ENCODE measurements around the gene KCTD13.
"Not testable (repeated sequence)": the region's sequence is repeated elsewhere in the genome, so short reads cannot be mapped to it uniquely, and the experiment has no call there.

Gene KCTD13

DNA sequence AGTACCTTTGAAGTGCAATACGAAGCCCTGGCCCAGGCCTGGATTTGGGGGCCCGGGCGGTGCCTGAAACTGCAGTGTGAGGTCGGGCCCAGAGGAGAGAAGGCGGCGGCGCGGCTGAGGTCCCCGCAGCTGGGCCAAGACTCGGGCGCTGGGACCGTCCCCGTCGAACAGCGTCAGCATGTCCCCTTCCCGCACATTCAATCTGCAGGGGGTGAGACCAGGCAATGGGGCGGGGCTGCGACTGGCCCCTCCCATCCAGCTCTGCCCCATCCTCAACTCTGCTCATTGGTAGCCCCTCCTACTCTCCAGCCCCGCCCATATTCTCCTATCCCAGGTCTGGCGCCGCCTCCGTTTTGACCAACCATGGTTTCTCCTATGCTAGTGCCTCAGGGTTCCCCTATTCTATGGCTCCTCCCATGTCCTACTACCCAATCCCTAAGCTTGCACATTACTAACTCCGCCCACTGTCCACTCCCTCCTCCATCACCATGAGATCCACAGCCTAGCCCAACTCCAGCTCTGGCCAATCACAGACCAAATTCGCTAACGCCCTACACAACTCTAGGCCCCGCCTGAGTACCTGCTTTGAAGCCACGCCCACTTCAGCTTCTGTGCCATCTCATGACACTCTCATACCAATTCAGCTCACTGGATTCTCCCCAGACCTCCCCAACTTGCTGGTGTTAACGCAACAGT lies 48.6 kb downstream of the KCTD13 start:
- peak; percentile 30 for DNase-seq (ENCODE audit: low read depth)

DNA sequence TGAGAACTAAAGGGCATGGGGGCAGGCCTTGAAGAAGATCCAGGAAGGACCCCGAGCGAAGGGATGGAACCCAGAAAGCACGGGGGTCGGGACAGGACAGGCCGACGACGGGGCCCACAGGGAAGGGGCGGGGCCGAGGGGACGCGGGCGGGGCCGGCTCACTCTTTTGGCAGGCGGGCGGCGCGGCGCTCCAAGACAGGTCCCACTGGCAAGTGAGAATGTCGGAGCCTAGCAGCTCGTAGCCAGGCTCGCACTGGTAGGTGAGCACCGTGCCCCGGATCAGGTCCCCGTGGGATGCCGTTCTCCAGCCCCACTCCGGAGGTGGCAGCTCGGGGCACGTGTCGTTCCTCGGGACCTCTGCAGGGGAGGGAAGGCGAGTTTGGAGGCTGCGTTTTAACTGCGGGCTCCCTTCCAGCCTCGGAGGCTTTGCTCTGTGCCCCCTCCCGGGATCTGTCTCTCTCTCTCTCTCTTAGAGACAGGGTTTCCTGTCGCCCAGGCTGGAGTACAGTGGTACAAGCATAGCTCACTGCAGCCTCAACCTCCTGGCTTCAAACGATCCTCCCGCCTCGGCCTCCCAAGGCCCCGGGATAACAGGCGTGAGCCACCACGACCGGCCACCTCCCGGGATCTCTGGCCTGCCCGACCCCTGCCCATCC lies 49.3 kb downstream of the KCTD13 start:
- no peak for DNase-seq (ENCODE audit: low read depth)

DNA sequence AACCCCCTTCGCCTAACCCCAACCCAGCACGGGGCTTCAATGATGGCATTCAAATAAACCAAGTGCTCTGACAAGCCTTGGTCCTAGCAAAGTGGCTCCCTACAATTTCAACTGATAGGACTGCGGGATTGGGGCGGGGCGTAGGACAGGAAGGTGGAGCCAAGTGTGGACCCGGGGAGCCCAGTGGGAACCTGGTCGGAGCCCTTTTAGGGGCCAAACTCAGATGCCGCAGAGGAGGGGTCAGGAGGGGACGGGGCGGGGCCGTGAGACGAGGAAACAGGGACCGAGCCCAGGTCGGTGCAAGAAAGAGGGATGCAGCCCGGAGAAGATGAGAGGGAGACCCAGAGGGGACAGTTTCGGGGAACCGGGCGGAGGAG lies 49.8 kb downstream of the KCTD13 start:
- no peak for DNase-seq (ENCODE audit: low read depth)

DNA sequence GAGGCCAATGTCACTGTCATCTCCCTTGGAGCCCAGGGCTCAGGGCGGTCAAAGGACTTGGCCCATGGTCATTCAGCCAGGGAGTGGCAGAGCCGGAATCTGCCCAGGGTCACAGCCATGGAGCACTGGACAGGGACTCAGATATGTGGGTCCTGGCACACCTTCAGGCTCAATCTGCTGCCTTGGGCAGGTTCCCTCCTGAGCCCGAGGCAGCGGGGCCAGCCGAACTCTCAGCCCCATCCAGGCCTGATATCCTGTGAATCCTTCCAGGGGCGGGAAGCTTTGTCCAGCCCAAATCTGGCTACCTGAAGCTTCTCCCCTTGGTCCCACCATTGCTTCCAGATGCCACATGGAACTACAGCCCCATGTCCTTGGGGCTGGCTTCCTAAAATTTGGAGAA lies 50.8 kb downstream of the KCTD13 start:
- DNase-seq (ENCODE audit: low read depth) = no peak

DNA sequence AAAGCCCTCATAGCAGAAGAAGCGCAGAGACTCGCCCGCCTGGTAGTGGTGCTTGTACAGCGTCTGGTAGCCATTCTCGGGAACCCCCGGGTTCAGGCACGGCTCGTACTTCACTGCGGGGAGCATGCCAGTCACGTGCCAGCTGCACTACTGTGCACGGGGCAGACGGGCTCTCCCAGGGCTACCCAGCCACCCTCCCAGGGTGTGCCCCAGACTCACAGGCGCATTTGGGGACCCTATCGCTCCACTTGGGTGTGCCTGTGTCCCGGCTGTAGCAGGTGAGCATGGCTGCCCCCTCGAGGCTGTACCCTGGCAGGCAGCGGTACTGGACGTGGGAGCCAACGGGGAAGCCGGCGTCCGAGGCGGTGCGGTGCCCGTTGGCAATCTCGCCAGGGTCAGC lies 52.7 kb downstream of the KCTD13 start:
- no peak for DNase-seq (ENCODE audit: low read depth)

DNA sequence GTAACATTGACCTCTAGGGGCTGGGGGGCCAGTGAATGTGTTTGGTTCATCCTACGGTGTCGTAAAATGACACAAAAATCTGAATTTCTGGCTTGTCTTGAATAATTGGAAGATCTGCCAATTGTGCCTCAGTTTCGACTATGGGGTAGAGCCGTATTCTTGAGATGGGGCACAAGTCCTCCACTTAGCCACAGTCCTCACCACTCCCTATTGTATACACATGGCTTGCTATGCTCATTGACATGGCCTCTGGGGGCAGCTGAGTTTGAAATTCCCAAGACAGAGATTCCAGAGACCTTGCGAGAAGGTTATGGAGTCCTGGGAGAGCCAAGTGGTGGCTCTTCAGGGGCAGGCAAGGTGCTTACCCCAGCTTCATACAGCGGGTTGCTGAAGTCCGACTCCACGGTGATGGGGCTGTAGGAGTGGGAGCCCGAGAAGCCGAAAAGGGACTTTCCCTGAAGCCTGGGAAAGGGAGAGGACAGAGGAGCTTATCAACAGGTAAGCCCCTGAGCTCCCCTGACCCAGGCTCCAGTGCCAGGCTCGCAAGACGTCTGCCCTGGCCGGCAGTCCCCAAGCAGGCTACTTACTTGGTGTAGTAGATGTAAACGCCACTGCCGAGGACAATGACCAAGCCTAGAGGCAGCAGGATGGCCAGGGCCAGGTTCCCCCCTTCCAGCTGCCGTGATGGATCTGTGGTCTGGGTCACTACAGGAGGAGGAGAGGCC lies 54.0 kb downstream of the KCTD13 start:
- no peak for DNase-seq (ENCODE audit: low read depth)

DNA sequence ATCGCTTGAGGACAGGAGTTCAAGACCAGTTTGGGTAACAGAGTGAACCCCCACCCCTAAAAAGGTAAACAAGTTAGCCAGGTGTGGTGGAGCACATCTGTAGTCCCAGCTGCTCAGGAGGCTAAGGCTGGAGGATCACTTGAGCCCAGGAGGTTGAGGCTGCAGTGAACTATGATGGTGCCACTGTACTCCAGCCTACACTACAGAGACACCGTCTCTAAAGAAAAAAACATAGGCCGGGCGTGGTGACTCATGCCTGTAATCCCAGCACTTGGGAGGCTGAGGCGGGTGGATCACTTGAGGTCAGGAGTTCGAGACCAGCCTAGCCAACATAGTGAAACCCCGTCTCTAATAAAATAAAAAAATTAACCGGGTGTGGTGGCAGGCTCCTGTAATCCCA lies 57.0 kb downstream of the KCTD13 start:
- not testable (repeated sequence) for DNase-seq (ENCODE audit: low read depth)

DNA sequence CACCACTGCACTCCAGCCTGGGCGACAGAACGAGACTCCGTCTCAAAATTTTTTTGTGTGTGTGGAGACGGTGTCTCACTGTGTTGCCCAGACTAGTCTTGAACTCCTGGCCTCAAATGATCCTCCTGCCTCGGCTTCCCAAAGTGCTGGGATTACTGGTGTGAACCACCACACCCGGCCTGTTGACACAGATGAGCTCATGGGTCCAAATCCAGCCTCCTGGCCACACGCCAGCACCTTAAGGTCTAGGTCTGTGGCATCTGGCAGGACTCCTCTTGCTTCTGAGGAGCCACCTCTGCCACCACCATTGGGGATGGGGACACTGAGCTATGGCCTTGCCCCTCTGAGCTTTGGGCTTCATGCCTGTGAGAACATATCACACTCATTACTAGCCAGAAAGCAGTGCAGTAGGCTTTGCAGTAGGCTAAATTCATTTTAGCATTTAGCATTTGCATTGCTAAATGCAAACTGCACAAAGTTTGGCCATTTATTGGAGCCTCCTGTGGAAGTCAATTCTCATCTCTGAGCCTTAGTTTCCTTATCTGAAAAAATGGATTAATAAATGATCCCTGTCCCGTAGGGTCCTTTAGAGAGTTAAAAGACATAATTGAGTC lies 57.5 kb downstream of the KCTD13 start:
- DNase-seq (ENCODE audit: low read depth) = no peak

DNA sequence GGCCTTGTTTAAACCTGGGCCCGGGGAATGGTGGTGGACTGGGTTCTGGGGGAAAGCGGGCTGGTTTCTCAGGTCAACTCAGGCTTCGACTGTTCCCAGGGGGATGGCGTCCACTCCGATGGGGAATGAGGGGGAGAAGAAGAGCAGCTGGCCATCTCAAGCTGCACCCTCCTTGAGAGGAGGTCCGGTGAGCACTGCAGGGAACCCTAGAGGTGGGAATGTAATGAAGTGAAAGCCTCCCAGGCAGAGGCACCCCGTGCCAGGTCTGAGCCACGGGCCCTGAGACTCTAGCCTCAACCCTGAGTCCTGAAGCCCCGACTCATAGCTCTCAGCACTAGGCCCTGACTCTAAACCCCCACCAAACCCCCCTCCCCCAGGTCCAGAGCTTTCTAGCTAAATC lies 61.8 kb downstream of the KCTD13 start:
- no peak for DNase-seq (ENCODE audit: low read depth)

DNA sequence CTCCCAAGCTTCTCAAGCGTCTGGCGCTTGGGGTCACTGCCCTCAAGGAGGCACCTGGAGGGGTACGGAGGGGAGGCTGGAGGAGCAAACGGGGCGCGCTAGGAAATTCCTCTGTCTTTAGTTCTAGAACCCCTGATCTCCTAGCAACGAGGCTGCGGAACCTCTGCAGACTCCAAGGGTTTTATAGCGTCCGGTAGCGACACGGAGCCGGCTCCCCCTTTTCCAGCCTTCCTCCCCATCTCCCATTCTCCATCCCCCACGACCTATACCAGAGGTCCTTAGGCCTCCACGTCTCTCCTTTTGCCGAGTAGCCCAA lies 62.4 kb downstream of the KCTD13 start:
- DNase-seq (ENCODE audit: low read depth) = no peak

DNA sequence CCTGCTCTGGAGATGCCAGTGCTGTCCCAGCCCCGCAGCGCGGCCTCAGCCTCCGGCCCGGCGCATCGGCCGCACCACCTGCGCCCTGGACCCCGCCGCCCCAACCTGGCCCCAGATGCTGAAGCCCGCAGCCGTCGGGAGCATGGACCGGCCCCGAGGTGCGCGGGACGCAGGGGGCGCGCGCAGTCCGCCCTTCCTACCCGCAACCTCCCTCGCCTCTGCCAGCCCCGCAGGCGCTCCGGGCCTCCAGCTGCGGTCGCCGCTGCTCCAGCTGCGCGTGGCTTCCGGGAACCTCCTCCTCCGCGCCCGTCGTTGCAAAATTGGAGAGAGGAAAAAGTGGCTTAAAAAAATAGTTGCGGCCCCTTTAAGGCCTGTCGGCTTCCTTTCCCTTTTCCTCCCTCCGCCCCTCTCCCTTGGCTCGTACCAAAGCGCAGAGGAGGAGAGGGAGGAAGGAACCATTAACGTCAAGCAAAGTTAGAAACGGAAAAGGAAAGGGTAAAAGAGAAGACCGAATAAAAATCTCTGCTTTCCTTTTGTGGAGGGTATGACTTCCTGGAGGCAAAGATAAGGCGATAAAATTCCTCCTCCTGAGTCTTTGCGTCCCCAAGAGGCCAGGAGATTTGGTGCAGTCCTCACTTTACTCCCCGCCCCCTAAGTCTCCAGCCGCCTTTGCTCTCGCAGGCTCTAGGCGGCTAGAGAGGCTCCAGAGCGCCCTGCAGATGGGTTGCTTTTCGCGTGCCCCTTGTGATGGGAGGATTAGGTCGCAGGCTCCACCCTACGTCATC lies 63.0 kb downstream of the KCTD13 start, which contains the start of gene CDIPT:
TSS of gene CDIPT (minus strand) at position 343 of the 785 bp plus-strand sequence. CDS start 369 bp downstream, outside the sequence.
- peak; percentile 78 for DNase-seq (ENCODE audit: low read depth)

DNA sequence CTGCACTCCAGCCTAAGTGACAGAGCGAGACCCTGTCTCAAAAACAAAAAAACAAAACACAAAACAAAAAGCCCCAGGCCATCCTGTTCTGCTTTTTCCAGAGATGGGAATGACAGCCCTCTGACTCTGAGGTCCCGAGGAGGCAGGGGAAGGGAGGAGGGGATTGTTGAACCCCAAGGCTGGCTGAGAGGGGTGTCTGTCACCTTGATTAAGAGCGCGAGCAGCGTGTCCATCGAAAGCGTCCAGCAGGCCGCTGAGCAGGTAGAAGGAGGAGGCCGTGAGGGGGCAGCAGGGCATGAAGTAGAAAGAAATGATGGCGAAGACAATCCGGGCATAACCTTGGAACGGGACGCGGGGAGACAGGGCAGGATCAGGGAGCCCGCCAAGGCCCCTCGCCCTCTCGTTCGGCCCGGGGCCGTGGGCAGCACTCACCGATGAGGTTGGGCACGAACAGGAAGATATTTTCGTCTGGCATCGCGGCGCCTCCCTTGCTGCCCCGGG lies 63.6 kb downstream of the KCTD13 start:
- no peak for DNase-seq (ENCODE audit: low read depth)

DNA sequence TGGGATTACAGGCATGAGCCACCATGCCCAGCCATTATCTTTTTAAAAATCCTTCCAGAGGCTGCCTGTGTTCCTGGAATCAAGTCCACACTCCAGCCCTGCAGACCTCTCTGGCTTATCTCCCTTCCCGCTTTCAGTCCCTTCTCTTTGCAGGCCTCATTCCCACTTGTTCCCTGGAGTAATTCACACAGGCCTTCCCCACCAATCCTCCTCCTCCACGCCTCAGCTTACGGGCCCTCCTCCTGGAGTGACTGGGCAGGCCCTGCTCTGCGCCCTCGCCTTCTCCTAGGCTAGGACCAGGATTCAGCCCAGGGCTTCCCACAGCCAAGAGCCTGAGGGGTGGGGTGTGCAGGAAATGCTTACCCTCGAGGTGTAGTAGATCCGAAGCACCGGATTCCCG lies 65.8 kb downstream of the KCTD13 start:
- DNase-seq (ENCODE audit: low read depth) = no peak

DNA sequence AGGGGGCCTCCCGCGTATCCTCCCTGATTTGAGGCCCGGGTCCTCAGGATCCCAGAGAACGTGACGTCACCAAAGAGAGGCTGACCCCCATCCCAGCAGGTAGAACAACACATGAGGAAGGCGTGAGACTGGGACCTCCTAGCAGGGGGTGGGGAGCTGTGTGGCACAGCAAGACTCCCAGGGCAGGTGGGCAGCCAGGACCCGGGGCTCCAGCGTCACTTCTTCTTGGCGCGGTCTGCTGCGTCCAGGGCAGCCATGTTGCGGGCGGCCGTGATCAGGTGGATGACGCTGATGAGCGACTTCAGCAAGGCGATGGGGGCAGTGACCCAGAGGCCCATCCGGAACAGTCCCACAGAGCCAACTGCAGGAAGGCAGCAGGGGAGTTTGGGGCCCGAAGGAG lies 67.1 kb downstream of the KCTD13 start:
- DNase-seq (ENCODE audit: low read depth) = no peak

DNA sequence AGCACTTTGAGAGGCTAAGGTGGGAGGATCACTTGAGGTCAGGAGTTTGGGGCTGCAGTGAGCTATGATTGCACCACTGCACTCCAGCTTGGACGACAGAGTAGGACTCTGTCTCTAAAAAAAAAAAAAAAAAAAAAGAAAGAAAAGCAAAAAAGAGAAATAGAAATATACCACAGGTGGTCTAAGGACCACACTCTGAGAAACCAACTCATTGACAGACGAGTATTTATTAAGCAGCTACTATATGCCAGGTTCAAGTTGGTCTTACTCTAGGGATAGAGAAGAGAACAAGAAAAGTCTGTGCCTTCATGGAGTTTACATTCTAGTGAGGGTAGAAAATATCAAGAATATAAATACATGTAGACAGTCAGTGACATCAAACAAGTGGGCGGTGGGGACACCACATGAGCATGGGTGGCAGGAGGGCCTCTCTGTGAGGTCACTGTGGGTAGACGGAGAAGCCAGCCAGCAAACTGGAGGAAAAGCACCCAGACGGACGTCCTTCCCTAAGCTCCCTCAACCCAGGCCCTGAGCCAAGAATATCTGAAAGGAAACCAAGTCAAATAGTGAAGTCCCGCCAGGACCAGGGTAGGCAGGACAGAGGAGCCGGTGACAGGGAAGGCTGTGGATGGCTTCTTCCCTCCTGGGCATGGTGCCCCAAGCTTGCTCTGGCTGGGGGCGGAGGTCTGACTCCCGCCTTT lies 67.7 kb downstream of the KCTD13 start:
- DNase-seq (ENCODE audit: low read depth) = no peak

DNA sequence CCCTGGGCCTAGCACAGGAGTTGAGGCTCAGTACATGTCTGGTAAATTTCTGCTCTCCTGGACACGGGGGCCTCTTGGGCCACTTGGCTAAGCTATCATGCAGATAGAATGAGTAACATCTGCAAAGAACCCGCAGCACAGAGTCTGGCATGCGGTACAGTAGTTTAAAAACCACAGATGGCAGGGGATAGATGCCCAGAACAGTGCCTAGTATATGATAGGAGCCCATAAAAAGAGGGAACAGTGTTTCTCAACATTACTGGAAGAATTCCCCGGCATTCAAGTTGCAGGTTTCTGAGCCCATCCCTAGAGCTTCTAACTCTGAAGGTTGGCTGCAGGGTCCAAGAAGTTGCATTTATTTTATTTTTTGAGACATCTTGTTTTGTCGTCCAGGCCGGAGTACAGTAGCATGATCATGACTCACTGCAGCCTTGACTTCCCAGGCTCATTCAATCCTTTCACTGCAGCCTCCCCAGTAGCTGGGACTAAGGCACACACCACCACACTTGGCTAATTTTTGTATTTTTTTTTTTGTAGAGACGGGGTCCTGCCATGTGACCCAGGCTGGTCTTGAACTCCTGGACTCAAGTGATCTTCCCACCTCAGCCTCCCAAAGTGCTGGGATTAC lies 68.8 kb downstream of the KCTD13 start:
- DNase-seq (ENCODE audit: low read depth) = no peak
